T-cell (primary cell): ENCODE results near the gene SMYD4. TPM values are rescaled to one million over a fixed set of nuclear protein-coding genes. Genes with fewer than 3 reads are reported as not detected.
A peak's percentile ranks its signal among the peaks of the same experiment; 100 is the strongest.

Experiments used
- ATAC-seq, 4 experiments: fragments of 200-7000 bp in 3 of 4; fragments of 150-1000 bp in 1 of 4; cut with Tn5 transposase; replicated peaks in 1 of 4; 1 replicate in 3 of 4; 2 replicates in 1 of 4; pipeline ENCODE4 v1.10.0; 2021; ENCODE audit warnings: moderate library complexity in 3 of 4, mild to moderate bottlenecking in 2 of 4, moderate number of reproducible peaks in 1 of 4
- CTCF ChIA-PET, 2 donors: fragments of 300-600 bp; sonication (Branson Sonifier 250); formaldehyde crosslinking; loops; one replicate each; lab custom pipeline; 2022; ENCODE audit warnings: antibody characterized with exemption in 2 of 2; lab: Charles Lee
- POLR2A ChIA-PET, 2 donors: fragments of 300-600 bp; sonication (Branson Sonifier 250); formaldehyde crosslinking; loops; one replicate each; lab custom pipeline; 2022; ENCODE audit warnings: antibody characterized with exemption in 2 of 2; lab: Charles Lee
- DNase-seq, 35 experiments: peaks; one replicate each; pipeline versions ENCODE4 v3.0.0 to v3.0.0-alpha.2; 2013 to 2023
- H3K27ac ChIP-seq: one replicate; pipeline ENCODE4 v1.5.1; 2013; ENCODE audit warnings: low read length
- H3K27me3 ChIP-seq, 2 experiments: replicated peaks in 1 of 2; 1 replicate in 1 of 2; 2 replicates in 1 of 2; pipeline versions ENCODE4 v1.6.1 to v1.7.0; 2013; ENCODE audit warnings: low read length in 1 of 2, mixed read lengths in 1 of 2; ENCODE audit not compliant: control insufficient read depth in 2 of 2, insufficient read depth in 2 of 2; ENCODE audit errors: extremely low read depth in 1 of 2
- H3K36me3 ChIP-seq, 2 donors: 1 replicate in 1 of 2; 2 replicates in 1 of 2; pipeline versions ENCODE4 v1.6.1 to v1.7.0; 2013; ENCODE audit warnings: low read length in 1 of 2; ENCODE audit not compliant: control insufficient read depth in 2 of 2, insufficient read depth in 1 of 2; ENCODE audit errors: extremely low read depth in 1 of 2
- H3K4me1 ChIP-seq, 2 experiments: 1 replicate in 1 of 2; 2 replicates in 1 of 2; pipeline versions ENCODE4 v1.6.1 to v1.7.0; 2013; ENCODE audit warnings: low read length in 2 of 2, mixed read lengths in 1 of 2; ENCODE audit not compliant: insufficient read depth in 2 of 2, control insufficient read depth in 1 of 2; ENCODE audit errors: extremely low read depth in 1 of 2
- H3K4me3 ChIP-seq, 2 donors: 1 replicate in 1 of 2; 2 replicates in 1 of 2; pipeline versions ENCODE4 v1.5.1 to v1.7.0; 2013; ENCODE audit warnings: mild to moderate bottlenecking in 2 of 2, low read length in 1 of 2, moderate library complexity in 1 of 2; ENCODE audit not compliant: control insufficient read depth in 1 of 2; ENCODE audit errors: extremely low read depth in 1 of 2
- H3K9me3 ChIP-seq: 2 replicates; pipeline ENCODE4 v1.7.0; 2013
- H3K27ac Mint-ChIP-seq, 2 donors: one replicate each; pipeline ENCODE4 v1.8.0; 2020 to 2021; ENCODE audit warnings: mild to moderate bottlenecking in 2 of 2, mixed read lengths in 2 of 2
- H3K27me3 Mint-ChIP-seq, 2 donors: one replicate each; pipeline ENCODE4 v1.8.0; 2021 to 2022; ENCODE audit warnings: mixed read lengths in 2 of 2
- H3K36me3 Mint-ChIP-seq: one replicate; pipeline ENCODE4 v1.8.0; 2021; ENCODE audit warnings: mixed read lengths
- H3K4me1 Mint-ChIP-seq, 3 donors: one replicate each; pipeline ENCODE4 v1.8.0; 2020 to 2022; ENCODE audit warnings: mixed read lengths in 3 of 3, mild to moderate bottlenecking in 1 of 3
- H3K4me3 Mint-ChIP-seq, 3 donors: one replicate each; pipeline ENCODE4 v1.8.0; 2020 to 2022; ENCODE audit warnings: mild to moderate bottlenecking in 3 of 3, mixed read lengths in 3 of 3, moderate library complexity in 3 of 3
- H3K9me3 Mint-ChIP-seq, 3 donors: one replicate each; pipeline ENCODE4 v1.8.0; 2020 to 2022; ENCODE audit warnings: mixed read lengths in 3 of 3
- WGBS: methylation state at CpG from one replicate; pipeline ENCODE4 v1.1.5; 2013; ENCODE audit warnings: missing lambda C conversion rate; ENCODE audit not compliant: insufficient coverage; 5-methylcytosine and 5-hydroxymethylcytosine counted together
- total RNA-seq, 35 experiments: library from RNA in 6 of 35; stranded (reverse) in 6 of 35; fragments of 120-200 nt in 1 of 35; gene quantifications; one replicate each; pipeline versions ENCODE4 v1.2.1 to v1.2.4 and lab custom pipeline; 2013 to 2026

The SMYD4 gene
- total RNA-seq, 5 donors from 2014 or later (not counting 1 experiment from before 2014, with no cell fraction given) = 24.4 to 42.7 (median 38.5) TPM

DNA sequence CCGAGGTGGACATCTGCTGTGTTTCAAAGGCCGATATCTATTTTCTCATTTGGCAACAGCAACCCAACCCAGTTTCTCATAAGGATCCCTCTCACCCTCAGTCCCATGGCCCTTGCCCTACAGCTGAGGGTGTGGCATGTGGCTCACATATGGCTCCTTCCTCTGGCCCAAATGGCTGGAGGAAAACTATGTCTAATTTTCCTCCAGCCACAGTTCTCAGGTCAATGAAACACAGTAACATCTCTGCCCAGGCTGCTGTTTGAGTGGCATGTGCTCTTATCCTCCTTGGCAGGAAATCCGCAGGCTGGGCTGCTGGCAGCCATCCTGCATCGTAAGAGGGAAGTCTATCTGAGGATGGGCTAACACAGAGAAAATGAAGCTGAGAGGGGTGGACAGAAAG lies 43.8 kb downstream of the SMYD4 start:
- POLR2A ChIA-PET = no interaction called here

DNA sequence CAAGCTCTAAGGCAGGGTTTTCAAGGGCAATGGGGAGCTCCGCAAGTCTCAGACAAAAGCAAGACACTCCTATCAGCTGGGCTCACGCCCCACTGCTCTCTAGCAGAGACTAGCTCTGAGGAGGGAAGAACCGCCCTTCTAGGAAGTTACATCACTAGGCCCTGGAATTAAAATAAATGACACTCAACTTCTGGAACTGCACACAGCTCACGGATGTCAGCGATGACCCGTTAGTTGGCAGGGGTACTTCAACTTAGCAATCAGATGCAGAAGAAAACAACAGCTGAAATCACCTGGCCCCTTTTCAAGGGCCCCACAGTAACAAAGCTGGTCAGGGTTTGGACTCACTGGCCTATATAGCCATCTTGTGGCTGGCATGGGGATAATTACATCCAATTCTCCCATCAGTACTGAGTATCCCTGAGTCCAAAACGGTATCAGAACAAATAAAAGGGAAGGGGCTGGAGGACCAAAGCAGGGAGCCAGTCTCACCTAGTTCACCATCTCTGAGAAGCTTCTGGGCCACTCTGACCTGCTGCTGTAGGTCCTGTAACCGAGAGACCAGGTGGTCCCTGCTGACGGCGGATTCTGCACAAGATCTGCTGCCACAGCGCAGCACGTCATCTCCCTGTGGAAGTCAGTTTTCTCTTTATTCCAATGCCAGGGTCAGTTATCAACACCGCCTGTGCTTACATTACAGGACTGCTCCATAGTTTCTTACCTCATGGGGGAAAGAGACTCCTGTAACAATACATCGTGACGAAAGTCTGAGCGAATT lies 45.7 kb downstream of the SMYD4 start:
- peaks cover 0 to 13% (median 11%) of the 10 kb centered on the region in 3 donors for H3K4me1 Mint-ChIP-seq
- peak overlapping the region; percentile 72 to 80 for H3K27ac Mint-ChIP-seq
- no peaks in the 10 kb centered on the region for H3K9me3 Mint-ChIP-seq
- H3K4me3 Mint-ChIP-seq = no peak overlapping the region
- WGBS = 81% methylated on average over 9 of the region's 16 CpGs
- ChIA-PET POLR2A (no interaction called here), CTCF (interaction anchor here in 1 of 2 donors (0.8 kb wide), 2 partner anchors 20 to 62 kb away, joined by 3 read pairs; no protein-coding TSS in a partner anchor)
- Histone ChIP-seq H3K4me3 (no peak overlapping the region), H3K4me1 (no peaks in the 10 kb centered on the region), H3K9me3 (no peaks in the 10 kb centered on the region), H3K36me3 (peaks cover 31 to 64% of the 10 kb centered on the region in 2 donors), H3K27ac (no peak overlapping the region), H3K27me3 (no peaks in the 10 kb centered on the region)
- H3K36me3 Mint-ChIP-seq = peaks cover 53% of the 10 kb centered on the region
- ATAC-seq = peak in 3 of 4 experiments; percentile 54 to 73 (median 67)
- H3K27me3 Mint-ChIP-seq = no peaks in the 10 kb centered on the region
- peak in 2 of 35 experiments; percentile 27 to 36 for DNase-seq

More for the DNA sequence above, 43.8 kb downstream of the SMYD4 start:
- H3K4me3 ChIP-seq = no peak overlapping the region
- Mint-ChIP-seq H3K4me1 (peaks cover 0 to 13% (median 11%) of the 10 kb centered on the region in 3 donors), H3K27me3 (no peaks in the 10 kb centered on the region), H3K27ac (peak overlapping the region in 1 of 2 donors; percentile 17), H3K9me3 (no peaks in the 10 kb centered on the region), H3K36me3 (peaks cover 50% of the 10 kb centered on the region), H3K4me3 (no peak overlapping the region)
- no peak for DNase-seq
- H3K27ac ChIP-seq = no peak overlapping the region
- no peaks in the 10 kb centered on the region for H3K4me1 ChIP-seq
- H3K9me3 ChIP-seq = no peaks in the 10 kb centered on the region
- H3K36me3 ChIP-seq = peaks cover 27 to 58% of the 10 kb centered on the region in 2 donors
- H3K27me3 ChIP-seq = no peaks in the 10 kb centered on the region
- no peak for ATAC-seq
- CTCF ChIA-PET = no interaction called here
- WGBS = 100% methylated on average over 3 of the region's 4 CpGs

DNA sequence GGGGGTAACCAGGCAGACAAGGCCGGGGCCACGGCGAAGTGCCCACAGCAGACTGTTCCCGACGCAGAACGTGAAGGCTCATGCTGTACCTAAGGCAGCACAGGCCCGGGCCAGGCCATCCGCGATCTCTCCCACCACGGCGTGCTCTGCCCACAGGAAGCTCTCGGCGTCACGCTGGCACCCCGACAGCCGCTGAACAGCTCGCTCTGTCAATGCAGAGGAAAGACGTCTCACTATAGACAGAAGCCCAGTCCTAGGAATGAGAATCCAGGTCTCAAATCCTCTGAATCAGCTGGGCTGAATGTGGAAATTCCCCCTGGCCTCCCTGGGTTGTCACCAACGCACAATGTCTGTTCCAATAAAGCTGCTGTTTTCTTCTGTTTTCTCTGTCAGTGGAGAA lies 46.4 kb downstream of the SMYD4 start:
- POLR2A ChIA-PET = interaction anchor here in 1 of 2 donors (0.6 kb wide), 1 partner anchor 13 kb away, joined by 12 read pairs; no protein-coding TSS in a partner anchor
- peak in 1 of 35 experiments; percentile 3 for DNase-seq
- H3K4me1 Mint-ChIP-seq = peaks cover 0 to 13% (median 11%) of the 10 kb centered on the region in 3 donors
- Histone ChIP-seq H3K36me3 (peaks cover 31 to 68% of the 10 kb centered on the region in 2 donors), H3K4me3 (no peak overlapping the region), H3K27ac (no peak overlapping the region), H3K4me1 (no peaks in the 10 kb centered on the region), H3K27me3 (no peaks in the 10 kb centered on the region), H3K9me3 (no peaks in the 10 kb centered on the region)
- H3K4me3 Mint-ChIP-seq = no peak overlapping the region
- H3K27me3 Mint-ChIP-seq = no peaks in the 10 kb centered on the region
- 91% methylated on average over 19 of the region's 19 CpGs for WGBS
- peaks cover 56% of the 10 kb centered on the region for H3K36me3 Mint-ChIP-seq
- CTCF ChIA-PET = no interaction called here
- no peaks in the 10 kb centered on the region for H3K9me3 Mint-ChIP-seq
- no peak for ATAC-seq
- peak overlapping the region; percentile 72 to 80 for H3K27ac Mint-ChIP-seq

DNA sequence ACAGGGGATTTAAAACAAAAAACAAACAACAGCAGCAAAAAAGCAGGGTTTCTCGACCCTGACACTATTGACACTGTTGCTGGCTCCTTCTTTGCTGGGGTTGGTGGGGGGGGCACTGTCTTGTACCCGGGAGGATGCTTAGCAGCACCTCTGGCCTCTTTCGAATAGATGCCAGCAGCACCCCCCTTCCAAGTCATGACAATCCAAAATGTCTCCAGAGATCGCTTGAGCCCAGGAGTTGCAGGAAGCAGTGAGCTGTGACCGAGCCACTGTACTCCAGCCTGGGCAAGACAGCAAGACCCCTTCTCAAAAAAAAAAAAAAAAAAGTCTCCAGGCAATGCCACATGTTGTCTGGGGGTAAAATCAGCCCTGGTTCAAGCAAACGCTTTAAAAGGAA lies 47.5 kb downstream of the SMYD4 start:
- H3K9me3 ChIP-seq = no peaks in the 10 kb centered on the region
- H3K9me3 Mint-ChIP-seq = no peaks in the 10 kb centered on the region
- peaks cover 26 to 71% of the 10 kb centered on the region in 2 donors for H3K36me3 ChIP-seq
- H3K4me3 ChIP-seq = no peak overlapping the region
- peak overlapping the region in 1 of 2 donors; percentile 66 for H3K27ac Mint-ChIP-seq
- no peaks in the 10 kb centered on the region for H3K4me1 ChIP-seq
- ChIA-PET POLR2A (interaction anchor here in 1 of 2 donors (0.5 kb wide), 1 partner anchor 16 kb away, joined by 4 read pairs; no protein-coding TSS in a partner anchor), CTCF (interaction anchor here (0.6 to 0.7 kb wide), 5 partner anchors 12 to 97 kb away, joined by 3 to 5 read pairs (median 4); partner anchors contain the start of gene PRPF8 (in 1 of the 2))
- peaks cover 0 to 13% (median 11%) of the 10 kb centered on the region in 3 donors for H3K4me1 Mint-ChIP-seq
- no peaks in the 10 kb centered on the region for H3K27me3 ChIP-seq
- no peak overlapping the region for H3K27ac ChIP-seq
- WGBS = no CpG with 5 or more reads among the region's 6 CpGs
- DNase-seq = no peak
- peaks cover 55% of the 10 kb centered on the region for H3K36me3 Mint-ChIP-seq
- no peak for ATAC-seq
- no peak overlapping the region for H3K4me3 Mint-ChIP-seq
- no peaks in the 10 kb centered on the region for H3K27me3 Mint-ChIP-seq

DNA sequence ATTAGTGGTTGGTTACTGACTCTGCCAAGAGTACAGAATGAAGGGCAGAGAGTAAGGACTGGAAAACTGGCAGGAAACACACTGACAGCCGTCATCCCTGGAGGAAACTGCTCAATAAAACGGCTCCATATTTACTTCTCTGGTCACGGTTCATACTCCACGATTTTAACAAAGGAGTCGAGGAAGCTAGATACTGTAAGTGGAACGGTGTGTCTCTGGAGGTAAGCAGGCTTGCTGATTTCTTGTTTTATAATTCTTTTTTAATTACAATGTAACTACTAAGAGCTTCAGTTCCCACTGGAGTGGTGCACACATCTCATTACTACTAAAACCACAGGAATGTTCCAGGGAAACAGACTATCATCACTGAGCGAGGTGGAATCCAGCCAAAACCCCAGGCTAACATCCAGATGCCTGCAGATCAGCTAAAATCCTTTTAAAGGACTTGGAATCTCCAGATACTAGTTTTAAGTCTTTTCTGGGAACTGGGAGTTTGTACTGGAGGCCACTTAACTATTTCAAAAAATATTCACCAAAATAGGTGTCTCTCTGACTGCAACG lies 50.1 kb downstream of the SMYD4 start:
- no peak overlapping the region for H3K27ac ChIP-seq
- Mint-ChIP-seq H3K4me1 (peaks cover 0 to 13% (median 11%) of the 10 kb centered on the region in 3 donors), H3K36me3 (peaks cover 50% of the 10 kb centered on the region), H3K9me3 (no peaks in the 10 kb centered on the region), H3K4me3 (no peak overlapping the region), H3K27ac (peak overlapping the region in 1 of 2 donors; percentile 6), H3K27me3 (no peaks in the 10 kb centered on the region)
- ATAC-seq (no peak), DNase-seq (no peak)
- no peaks in the 10 kb centered on the region for H3K9me3 ChIP-seq
- H3K4me3 ChIP-seq = no peak overlapping the region
- ChIA-PET CTCF (interaction anchor here in 1 of 2 donors (0.7 kb wide), 1 partner anchor 44 kb away, joined by 3 read pairs; no protein-coding TSS in a partner anchor), POLR2A (no interaction called here)
- H3K36me3 ChIP-seq = peaks cover 15 to 57% of the 10 kb centered on the region in 2 donors
- 100% methylated on average over 1 of the region's 8 CpGs for WGBS
- H3K4me1 ChIP-seq = no peaks in the 10 kb centered on the region
- no peaks in the 10 kb centered on the region for H3K27me3 ChIP-seq

DNA sequence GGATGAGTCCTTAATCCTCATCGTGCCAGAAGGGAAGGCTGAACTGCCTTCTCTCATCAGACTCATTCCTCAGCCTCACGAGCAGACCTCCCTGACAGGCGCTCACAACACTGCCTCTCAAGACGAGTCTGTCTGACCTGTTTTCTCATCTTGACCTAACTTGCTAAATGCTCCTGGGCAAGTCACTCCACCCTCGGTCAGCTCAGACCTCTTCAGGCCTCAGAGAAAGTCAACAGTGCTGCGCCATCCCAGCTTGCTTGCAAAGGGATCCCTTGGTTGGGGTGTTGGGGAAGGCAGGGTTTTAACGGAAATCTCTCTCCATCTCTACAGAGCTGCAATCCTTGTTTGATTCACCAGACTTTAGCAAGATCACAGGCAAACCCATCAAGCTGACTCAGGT lies 52.8 kb downstream of the SMYD4 start:
- ATAC-seq (no peak), DNase-seq (no peak)
- no peaks in the 10 kb centered on the region for H3K9me3 Mint-ChIP-seq
- Histone ChIP-seq H3K36me3 (peaks cover 7 to 30% of the 10 kb centered on the region in 2 donors), H3K27ac (no peak overlapping the region), H3K4me1 (no peaks in the 10 kb centered on the region), H3K27me3 (no peaks in the 10 kb centered on the region), H3K9me3 (no peaks in the 10 kb centered on the region), H3K4me3 (no peak overlapping the region)
- POLR2A ChIA-PET = interaction anchor here in 1 of 2 donors (0.6 kb wide), 1 partner anchor 15 kb away, joined by 3 read pairs; no protein-coding TSS in a partner anchor
- CTCF ChIA-PET = no interaction called here
- no peak overlapping the region for H3K27ac Mint-ChIP-seq
- peaks cover 0 to 5% (median 3%) of the 10 kb centered on the region in 3 donors for H3K4me1 Mint-ChIP-seq
- H3K27me3 Mint-ChIP-seq = no peaks in the 10 kb centered on the region
- 90% methylated on average over 4 of the region's 7 CpGs for WGBS
- H3K36me3 Mint-ChIP-seq = peaks cover 26% of the 10 kb centered on the region
- H3K4me3 Mint-ChIP-seq = no peak overlapping the region
